ENCODE data around the gene HOXC9. TPM values are rescaled to one million over a fixed set of nuclear protein-coding genes. Genes with fewer than 3 reads are reported as not detected.

The HOXC9 gene
- total RNA-seq, 4 donors from 2014 or later = 4.4 to 10.5 (median 7.9) TPM

DNA sequence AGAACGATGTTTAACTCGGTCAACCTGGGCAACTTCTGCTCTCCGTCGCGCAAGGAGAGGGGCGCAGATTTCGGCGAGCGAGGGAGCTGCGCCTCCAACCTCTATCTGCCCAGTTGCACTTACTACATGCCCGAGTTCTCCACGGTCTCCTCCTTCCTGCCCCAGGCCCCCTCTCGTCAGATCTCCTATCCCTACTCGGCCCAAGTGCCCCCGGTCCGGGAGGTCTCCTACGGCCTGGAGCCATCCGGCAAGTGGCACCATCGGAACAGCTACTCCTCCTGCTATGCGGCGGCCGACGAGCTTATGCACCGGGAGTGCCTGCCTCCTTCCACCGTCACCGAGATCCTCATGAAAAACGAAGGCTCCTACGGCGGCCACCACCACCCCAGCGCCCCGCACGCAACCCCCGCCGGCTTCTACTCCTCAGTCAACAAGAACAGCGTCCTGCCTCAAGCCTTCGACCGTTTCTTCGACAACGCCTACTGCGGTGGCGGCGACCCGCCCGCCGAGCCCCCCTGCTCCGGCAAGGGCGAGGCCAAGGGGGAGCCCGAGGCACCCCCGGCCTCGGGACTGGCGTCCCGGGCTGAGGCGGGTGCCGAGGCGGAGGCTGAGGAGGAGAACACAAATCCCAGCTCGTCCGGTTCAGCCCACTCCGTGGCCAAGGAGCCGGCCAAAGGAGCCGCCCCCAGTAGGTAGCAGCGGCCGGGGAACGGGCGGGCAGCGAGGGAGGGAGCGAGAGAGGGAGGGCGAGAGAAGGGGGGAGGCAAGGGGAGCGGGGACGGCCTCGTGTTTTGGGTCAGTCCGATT lies 26.5 kb upstream of the HOXC9 start:
- H3K27ac ChIP-seq = peak overlapping the region in 2 of 4 donors; percentile 4 to 18

DNA sequence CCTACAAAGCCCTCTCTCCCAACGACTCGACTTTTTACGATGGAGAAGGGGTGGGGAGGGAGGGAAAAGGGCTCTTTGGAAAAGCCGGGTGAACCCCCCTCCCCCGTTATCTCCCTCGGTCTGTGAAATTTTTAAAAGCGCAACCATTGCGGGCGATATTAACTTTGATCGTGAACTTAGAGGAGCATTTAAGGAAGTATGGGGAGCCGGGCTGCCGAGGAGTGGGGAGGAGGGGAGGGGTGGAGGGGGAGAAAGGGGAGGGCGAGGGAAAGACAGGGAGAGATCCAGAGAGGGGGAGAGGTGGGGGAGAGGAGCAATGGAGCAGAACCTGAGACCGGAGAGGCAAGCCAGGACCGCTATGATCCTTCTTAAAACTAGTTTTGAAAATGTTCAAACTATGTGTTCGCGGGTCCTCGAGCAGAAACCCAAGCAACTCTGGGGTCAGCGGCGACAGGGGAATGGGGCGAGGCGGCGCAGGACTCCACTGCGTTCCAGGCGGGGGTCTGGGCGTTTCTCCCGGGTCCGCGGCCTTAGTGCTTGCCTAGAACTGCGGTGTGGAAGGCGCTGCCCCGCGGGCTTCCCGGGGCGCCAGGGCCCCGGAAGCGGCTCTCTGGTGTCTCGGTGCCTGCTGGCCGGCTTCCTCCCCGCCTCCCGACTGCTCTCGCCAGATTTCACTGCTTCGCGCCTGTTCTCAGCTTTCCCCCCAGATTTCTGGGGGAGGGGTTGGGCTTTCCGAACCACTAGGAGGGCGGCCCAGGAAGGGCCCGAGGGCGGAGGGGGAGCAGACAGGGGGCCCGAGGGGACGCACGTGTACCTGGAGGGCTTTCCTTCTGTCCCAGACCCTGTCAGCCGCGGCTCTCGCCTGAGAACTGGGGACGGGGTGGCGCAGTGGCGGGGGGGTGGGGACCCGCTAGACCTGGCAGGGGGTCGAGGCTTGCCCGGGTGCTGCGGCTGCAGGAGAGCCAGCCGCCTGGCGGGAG lies 25.6 kb upstream of the HOXC9 start, which contains the start of gene HOTAIR:
TSS of gene HOTAIR (minus strand) at position 871 of the 980 bp plus-strand sequence.
- H3K27ac ChIP-seq = peak within 1 kb of the TSS in 2 of 4 donors; percentile 4 to 18
- DNase-seq (ENCODE audit: low spot score in 2 of 2) = no peak
- H3K4me1 ChIP-seq = peaks cover 0 to 40% (median 21%) of the 10 kb centered on the region in 4 donors
- no peak for TF ChIP-seq POLR2A (IDR thresholded peaks at IDR 0.05)
- TF ChIP-seq EP300 (IDR thresholded peaks at IDR 0.05) = no peak
- TF ChIP-seq, protein P1, sequence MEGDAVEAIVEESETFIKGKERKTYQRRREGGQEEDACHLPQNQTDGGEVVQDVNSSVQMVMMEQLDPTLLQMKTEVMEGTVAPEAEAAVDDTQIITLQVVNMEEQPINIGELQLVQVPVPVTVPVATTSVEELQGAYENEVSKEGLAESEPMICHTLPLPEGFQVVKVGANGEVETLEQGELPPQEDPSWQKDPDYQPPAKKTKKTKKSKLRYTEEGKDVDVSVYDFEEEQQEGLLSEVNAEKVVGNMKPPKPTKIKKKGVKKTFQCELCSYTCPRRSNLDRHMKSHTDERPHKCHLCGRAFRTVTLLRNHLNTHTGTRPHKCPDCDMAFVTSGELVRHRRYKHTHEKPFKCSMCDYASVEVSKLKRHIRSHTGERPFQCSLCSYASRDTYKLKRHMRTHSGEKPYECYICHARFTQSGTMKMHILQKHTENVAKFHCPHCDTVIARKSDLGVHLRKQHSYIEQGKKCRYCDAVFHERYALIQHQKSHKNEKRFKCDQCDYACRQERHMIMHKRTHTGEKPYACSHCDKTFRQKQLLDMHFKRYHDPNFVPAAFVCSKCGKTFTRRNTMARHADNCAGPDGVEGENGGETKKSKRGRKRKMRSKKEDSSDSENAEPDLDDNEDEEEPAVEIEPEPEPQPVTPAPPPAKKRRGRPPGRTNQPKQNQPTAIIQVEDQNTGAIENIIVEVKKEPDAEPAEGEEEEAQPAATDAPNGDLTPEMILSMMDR (IDR thresholded peaks at IDR 0.05) = no peak
- 1 to 2% methylated on average over 36 to 51 of the region's 63 CpGs for WGBS, 2 donors
- H3K36me3 ChIP-seq = no peaks in the 10 kb centered on the region
- peak within 1 kb of the TSS; percentile 25 to 49 (median 42) for H3K4me3 ChIP-seq
- peaks cover 0 to 99% of the 10 kb centered on the region in 2 donors for H3K27me3 ChIP-seq
- no peaks in the 10 kb centered on the region for H3K9me3 ChIP-seq

More for the DNA sequence above, 26.5 kb upstream of the HOXC9 start:
- no peak for DNase-seq (ENCODE audit: low spot score in 2 of 2)
- peak overlapping the region; percentile 25 to 49 (median 42) for H3K4me3 ChIP-seq
- H3K36me3 ChIP-seq = no peaks in the 10 kb centered on the region
- H3K9me3 ChIP-seq = no peaks in the 10 kb centered on the region
- peaks cover 0 to 40% (median 21%) of the 10 kb centered on the region in 4 donors for H3K4me1 ChIP-seq
- H3K27me3 ChIP-seq = peaks cover 0 to 99% of the 10 kb centered on the region in 2 donors
- no peak for TF ChIP-seq POLR2A (IDR thresholded peaks at IDR 0.05)
- peak in 1 of 2 donors; percentile 36 for TF ChIP-seq EP300 (IDR thresholded peaks at IDR 0.05)
- WGBS, 2 donors = 2 to 4% methylated on average over 44 to 69 of the region's 71 CpGs

DNA sequence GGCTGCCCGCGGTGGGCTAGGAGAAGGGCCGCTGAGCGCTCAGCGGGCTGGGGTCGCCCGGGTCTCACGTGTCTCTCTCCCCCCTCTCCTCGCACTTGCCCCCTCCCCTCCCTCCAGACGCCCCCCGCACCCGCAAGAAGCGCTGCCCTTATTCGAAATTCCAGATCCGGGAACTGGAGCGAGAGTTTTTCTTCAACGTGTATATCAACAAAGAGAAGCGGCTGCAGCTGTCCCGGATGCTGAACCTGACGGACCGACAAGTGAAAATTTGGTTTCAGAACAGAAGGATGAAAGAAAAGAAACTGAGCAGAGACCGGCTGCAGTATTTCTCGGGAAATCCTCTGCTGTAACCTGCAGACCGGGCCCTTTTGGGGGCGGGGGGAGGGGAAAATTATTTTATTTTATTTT lies 24.9 kb upstream of the HOXC9 start:
- no peak for DNase-seq (ENCODE audit: low spot score in 2 of 2)
- Histone ChIP-seq H3K27me3 (peaks cover 0 to 99% of the 10 kb centered on the region in 2 donors), H3K36me3 (no peaks in the 10 kb centered on the region), H3K27ac (peak overlapping the region in 1 of 4 donors; percentile 18), H3K4me3 (peak overlapping the region; percentile 25 to 49 (median 42)), H3K9me3 (no peaks in the 10 kb centered on the region), H3K4me1 (peaks cover 0 to 40% (median 21%) of the 10 kb centered on the region in 4 donors)
- TF ChIP-seq POLR2A (IDR thresholded peaks at IDR 0.05) (no peak), EP300 (IDR thresholded peaks at IDR 0.05) (no peak)
- 5 to 6% methylated on average over 18 to 20 of the region's 25 CpGs for WGBS, 2 donors

DNA sequence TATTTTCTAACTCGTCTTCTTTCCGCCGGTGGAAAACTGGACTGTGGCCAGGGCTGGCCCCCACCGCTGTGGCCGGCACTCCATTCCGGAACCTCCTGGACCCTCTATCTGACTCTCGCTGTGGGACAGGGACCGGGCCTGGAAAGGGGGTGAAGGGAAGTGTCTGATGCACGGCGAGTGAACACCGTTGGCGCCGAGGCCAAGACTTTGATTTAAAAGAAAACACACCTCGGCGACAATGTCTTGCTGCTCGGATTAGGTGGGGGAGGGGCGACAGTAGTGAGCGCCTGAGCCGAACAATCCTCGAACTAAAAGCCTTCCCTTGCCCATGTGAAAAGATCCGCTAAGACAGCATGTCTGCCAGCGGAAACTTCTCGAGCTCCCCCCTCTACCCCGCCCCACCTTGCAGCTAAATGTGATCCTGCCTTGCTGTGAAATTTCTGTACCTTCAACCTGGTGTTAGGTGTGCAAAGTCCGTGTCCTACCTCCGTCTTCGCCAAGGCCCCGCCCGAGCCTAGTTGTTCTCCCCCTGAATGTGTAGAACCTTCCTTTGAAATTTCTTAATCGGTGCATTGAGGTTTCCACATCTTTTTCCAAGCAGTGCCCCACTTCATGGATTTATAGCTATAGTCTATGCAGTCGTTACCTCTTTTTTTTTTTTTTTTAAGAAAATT lies 24.3 kb upstream of the HOXC9 start:
- Histone ChIP-seq H3K27ac (no peak overlapping the region), H3K4me1 (peaks cover 0 to 40% (median 21%) of the 10 kb centered on the region in 4 donors), H3K9me3 (no peaks in the 10 kb centered on the region), H3K36me3 (no peaks in the 10 kb centered on the region), H3K4me3 (peak overlapping the region in 2 of 4 donors; percentile 49), H3K27me3 (peaks cover 0 to 99% of the 10 kb centered on the region in 2 donors)
- 30 to 33% methylated on average over 31 of the region's 31 CpGs for WGBS, 2 donors
- no peak for TF ChIP-seq POLR2A (IDR thresholded peaks at IDR 0.05)
- TF ChIP-seq EP300 (IDR thresholded peaks at IDR 0.05) = no peak
- TF ChIP-seq, protein P1 (IDR thresholded peaks at IDR 0.05) = no peak
- DNase-seq (ENCODE audit: low spot score in 2 of 2) = no peak

DNA sequence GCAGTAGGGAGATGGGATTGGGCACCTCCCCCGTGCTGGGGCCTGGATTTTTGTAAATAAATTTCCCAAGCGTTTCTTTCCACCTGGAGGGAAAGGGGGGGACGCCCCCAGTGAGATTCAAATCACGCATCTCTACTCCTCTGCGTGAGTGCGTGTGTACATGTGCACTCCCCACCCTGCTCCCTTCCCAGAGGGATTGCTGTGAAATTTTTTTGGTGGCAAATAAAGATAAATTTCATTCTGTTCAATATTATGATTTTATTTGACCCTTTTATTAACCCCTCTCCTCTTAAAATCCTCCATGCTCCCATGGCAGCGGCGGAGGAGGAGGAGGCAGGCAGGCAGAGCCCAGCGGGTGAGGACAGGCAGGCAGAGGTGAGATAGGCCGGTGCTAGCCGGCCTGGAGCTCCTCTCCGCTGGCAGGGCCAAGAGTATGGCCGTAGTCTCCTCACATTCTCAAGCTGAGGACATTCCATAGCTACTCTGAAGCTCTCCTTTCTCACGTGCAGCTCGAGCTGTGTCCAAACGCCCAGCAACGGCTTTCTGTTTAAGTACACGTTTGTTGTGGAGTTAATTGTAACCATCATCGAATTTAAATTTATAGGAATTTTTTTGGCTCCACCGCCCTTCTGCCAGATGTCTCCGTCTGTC lies 23.7 kb upstream of the HOXC9 start:
- TF ChIP-seq POLR2A (IDR thresholded peaks at IDR 0.05) (no peak), EP300 (IDR thresholded peaks at IDR 0.05) (no peak)
- TF ChIP-seq, protein P1 (IDR thresholded peaks at IDR 0.05) = no peak
- Histone ChIP-seq H3K4me3 (no peak overlapping the region), H3K9me3 (no peaks in the 10 kb centered on the region), H3K4me1 (peaks cover 0 to 40% (median 21%) of the 10 kb centered on the region in 4 donors), H3K36me3 (no peaks in the 10 kb centered on the region), H3K27me3 (peaks cover 0 to 99% of the 10 kb centered on the region in 2 donors), H3K27ac (no peak overlapping the region)
- no peak for DNase-seq (ENCODE audit: low spot score in 2 of 2)
- 61 to 70% methylated on average over 21 of the region's 21 CpGs for WGBS, 2 donors
